Activated CD4-positive, alpha-beta T cell treated with anti-CD3 and anti-CD28 coated beads, Interleukin-10, Interleukin-2, amounts not matched to agents 100 ng/mL and 50 ng/mL, durations not matched to agents 16 hours and 8 hours (primary cell): Measurements from ENCODE around the gene GPC5.
"Not testable (repeated sequence)": the region's sequence is repeated elsewhere in the genome, so short reads cannot be mapped to it uniquely, and the experiment has no call there.

Experiments
- DNase-seq: peaks from one replicate; pipeline ENCODE4 v3.0.0-alpha.2; 2020

Gene GPC5

DNA sequence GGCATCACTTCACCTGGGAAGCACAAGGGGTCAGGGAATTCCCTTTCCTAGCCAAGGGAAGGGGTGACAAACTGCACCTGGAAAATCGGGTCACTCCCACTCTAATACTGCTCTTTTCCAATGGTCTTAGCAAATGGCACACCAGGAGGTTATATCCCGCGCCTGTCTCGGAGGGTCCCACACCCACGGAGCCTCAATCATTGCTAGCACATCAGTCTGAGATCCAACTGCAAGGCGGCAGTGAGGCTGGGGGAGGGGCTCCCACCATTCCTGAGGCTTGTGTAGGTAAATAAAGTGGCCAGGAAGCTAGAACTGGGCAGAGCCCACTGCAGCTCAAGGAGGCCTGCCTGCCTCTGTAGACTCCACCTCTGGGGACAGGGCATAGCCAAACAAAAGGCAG is 1118.5 kb downstream of the GPC5 start:
- not testable (repeated sequence) for DNase-seq

DNA sequence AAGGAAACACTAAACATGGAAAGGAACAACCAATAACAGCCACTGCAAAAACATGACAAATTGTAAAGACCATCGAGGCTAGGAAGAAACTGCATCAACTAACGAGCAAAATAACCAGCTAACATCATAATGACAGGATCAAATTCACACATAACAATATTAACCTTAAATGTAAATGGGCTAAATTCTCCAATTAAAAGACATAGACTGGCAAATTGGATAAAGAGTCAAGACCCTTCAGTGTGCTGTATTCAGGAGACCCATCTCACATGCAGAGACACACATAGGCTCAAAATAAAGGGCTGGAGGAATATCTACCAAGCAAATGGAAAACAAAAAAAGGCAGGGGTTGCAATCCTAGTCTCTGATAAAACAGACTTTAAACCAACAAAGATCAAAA is 1120.2 kb downstream of the GPC5 start:
- DNase-seq, result not testable (repeated sequence)

DNA sequence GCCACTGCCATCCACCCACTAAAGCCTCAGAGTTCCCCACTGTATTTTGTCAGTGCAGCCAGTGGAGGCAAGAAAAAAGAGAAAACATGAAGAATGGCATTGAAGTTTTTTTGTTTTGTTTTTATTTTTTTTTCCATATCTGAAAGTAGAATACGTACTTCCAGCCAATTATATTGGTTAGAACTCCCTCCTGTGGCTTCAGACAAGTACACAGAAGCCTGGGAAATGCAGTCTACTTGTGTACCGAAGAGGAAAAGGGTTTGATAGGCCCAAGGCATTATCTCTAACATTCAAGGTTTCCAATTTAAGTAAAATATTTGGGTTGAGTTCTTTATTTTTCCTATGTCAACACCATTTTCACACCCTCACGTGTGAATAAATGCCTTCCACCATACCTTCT is 1131.9 kb downstream of the GPC5 start:
- DNase-seq, result no peak

DNA sequence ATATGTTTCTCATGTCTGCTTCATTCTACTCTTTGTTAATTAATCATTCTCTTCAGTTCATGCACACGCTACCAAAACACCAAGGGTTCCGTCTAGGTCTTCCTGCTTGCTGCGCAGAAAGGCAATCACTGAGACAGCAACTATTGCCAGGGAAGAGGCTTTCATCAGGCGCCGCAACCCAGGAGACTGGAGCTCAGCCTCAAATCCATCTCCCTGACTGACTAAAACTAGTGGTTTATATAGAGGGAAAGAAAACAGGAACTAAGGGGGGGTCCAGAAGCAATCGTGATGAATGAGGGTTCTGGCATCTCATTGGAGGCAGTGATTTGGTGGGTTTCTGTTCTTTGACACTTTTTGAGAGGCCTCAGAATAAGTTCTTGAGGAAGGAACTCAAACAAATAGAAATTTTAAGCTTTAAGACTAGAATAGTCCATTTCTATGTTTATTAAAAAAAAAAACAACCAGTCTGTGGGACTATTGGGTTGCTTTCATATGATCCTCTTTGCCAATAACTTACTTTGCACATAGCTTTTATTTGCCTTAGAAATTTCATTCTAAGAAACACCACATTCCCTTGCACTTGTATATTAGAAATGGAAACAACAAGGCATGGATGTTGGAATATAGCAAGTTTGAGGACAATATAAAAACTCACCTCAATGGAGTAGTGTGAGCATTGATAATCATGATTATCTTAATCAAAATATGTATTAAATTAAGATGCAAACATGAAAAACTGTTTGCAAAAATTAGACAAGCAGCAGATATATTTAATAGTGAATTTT is 1137.0 kb downstream of the GPC5 start:
- no peak for DNase-seq

DNA sequence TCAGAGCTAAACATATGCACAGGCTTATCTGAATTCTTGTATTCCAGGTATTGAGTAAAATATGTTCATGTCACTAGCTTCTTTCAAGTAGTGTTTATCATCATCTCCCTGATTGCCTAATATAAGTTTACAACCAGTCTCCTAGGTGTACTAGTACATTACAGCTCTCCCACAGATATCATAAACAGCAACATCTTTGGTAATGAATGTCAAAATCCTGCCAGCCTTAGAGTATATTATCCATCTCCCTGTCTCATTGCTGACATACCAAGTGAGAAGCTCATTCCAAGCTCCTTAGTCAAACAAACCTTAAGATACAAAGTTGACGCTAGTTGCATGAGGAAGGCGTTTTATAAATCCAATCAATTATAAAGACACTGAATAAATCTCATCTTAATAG is 1139.0 kb downstream of the GPC5 start:
- DNase-seq, result no peak

DNA sequence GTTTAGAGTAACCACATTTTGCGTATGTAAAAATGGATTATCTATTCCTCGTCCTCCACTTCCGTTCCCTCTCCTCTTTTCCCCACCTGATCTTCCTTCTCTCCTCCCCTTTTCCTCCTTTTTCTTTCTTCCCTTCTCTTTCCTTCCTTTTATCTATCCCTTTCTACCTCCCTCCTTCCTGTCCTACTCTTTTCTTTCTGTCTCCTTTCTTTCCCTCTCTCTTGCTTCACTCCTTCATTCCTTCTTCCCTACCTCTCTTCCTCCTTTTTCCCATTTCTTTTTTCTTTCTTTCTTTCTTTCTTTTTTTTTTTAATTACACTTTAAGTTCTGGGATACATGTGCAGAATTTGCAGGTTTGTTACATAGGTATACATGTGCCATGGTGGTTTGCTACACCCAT is 1139.7 kb downstream of the GPC5 start:
- no peak for DNase-seq

DNA sequence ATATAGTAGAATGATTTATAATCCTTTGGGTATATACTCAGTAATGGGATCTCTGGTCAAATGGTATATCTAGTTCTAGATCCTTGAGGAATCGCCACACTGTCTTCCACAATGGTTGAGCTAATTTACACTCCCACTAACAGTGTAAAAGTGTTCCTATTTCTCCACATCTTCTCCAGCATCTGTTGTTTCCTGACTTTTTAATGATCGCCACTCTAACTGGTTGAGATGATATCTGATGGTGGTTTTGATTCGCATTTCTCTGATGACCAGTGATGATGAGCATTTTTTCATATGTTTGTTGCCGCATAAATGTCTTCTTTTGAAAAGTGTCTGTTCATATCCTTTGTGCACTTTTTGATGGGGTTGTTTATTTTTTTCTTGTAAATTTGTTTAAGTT is 1140.7 kb downstream of the GPC5 start:
- DNase-seq, result not testable (repeated sequence)

DNA sequence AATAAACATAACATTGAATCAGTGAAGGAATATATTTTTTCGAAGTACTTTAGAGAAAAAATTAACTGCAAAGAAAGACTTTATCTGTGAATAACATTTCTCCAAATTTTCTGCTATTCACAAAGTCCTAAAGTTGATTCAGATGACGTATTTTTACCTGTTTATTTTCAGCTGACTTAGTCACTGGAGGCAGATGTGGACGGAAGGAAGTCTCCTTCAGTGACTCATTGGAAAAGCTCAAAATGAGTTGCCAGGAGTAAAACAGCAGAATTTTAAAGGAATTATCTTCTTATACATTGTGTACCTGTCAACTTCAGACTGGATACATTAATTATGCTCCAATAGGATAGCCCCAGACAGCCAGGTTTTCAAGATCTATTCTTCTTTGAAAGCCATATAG is 1148.8 kb downstream of the GPC5 start:
- no peak for DNase-seq

DNA sequence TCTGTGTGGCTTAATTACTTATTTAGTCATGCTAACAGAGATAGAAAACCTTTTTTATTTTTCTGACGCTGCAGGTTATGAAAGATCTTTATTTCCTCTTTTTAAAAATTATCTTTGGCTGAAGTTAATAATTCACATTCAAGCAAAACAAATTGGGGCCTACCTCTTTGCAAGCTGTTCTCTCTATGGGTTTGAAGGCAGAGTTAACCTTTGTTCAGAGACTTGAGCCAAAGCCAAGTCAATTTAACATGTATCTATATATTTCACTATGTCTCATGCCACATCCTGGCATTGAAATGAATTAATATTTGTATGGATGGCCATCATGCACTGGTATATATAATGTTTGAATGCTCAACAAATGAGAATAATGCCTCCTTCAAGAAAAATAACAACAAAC is 1150.9 kb downstream of the GPC5 start:
- no peak for DNase-seq

DNA sequence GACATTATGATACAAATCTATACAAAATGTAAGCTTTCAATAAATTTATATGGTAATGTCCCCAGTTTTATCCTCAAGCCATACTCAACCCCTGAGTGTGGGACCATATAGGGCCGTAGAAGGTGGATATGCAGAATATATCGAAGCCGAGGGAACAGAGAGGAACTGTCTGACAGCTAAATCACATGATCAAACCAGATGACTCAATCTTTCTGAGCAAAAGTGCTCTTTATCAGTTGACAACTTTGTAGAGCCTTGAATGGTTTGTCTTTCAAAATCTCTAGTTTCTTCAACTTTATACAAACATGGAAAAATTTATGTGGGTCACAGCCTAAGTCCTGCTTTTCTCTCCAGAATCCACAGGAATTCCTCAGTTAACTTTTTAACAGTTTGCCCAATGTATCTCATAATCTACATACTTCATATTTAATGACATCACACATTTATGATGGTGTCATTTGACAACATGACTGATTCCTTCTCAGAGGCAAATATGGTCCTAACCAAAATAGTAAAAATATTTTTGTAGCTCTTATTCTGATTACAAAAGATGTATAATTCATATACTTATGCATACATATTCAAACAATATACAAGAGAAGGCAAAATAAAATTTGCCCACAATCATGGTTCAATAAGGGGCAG is 1155.2 kb downstream of the GPC5 start:
- DNase-seq, result no peak

DNA sequence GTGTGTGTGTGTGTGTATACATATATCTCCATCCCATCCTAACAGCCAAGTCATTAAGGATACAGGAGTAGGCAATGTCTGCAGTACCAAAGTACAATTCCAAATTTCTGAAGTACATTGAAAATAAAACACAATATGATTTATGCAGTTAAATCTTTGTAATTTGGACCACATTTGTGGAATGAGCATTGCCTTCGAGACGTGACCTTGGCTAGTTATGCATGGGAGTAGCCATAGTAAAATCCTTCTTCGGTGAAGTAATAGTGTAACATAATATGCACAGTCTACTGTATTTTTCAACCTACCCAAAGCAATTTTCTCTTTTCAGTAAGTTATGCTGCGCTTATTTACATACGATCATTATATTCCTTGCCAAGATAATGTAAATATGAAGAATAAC is 1162.5 kb downstream of the GPC5 start:
- no peak for DNase-seq

DNA sequence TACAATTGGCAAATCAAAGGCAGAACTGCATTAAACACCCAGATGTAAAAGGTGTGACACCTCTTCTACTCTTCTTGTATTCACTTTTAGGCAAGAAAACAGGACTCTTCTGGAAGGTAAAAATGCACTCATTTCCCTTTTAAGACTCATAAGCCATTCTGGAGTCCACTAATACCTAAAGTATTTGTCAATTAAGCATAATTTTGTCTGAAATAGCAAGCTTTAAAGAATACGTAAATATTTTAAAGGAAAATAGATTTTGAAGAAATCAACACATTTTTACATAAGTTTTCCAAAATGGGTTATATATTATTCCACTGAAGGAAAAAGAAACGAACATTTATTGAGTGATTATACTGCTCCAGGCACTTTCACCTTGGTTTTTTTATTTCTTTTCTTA is 1166.5 kb downstream of the GPC5 start:
- no peak for DNase-seq

DNA sequence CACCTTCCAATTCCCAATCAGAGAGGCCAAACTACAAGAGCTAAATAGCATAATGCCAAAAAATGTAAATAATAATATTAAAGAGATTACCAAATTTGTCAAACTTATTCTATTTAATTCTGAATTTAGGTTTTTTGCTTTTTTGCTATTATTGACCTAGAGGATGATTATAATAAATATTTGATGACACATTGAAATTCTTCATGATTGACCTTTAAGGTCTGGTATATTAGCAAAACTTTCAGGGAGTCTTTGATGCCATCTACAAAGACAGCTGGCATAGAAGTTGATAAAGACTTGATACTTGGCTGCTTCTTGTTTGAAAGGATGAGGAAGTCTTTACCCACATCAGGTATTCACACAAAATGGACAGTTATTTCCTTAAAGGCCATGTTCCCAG is 1168.3 kb downstream of the GPC5 start:
- DNase-seq, result no peak

DNA sequence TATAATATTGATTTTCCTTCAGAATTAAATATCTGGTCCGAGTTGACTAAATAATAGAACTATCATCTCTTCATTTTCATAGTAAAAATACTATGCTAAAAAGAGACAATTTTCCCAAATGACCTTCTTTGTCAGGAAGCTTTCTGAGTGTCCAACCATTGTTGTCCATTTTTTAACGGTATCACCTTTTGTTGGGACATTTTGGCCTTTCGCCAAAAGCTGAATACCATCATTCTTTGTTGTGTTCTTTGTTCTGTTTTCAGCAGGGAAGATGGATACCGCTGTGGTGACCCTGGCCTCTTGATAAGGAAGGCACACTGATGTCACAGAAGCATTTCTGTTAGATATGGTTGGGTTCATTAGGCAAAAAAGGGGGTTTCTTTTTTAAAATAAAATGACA is 1173.8 kb downstream of the GPC5 start:
- DNase-seq, result no peak

DNA sequence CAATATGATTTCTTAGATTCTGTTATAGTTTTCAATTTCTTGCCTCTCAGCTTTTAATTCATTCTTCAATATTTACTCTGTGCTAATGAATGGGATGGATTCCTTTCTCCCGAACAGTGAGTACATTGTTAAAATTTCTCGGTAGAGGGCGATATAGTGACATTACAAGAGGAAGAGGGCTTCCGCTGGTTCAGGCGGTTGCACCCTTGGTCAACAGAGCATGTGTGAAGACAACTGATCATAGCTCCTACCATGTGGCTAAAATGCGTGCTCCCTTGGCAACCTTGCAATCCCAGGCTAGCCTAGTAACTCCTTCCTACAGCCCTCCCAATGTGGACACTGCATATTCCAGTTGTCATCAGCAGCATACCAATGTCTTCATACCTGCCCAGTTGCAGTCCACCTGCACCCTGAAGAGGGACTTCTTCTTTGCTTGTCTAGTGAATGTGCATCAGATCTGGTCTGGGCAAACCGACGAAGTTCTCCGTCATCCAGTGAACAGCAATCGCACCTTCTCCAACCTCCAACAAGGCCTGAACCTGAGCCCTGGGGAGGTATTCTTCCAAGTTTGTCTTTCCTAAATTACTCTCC is 1175.1 kb downstream of the GPC5 start:
- no peak for DNase-seq

DNA sequence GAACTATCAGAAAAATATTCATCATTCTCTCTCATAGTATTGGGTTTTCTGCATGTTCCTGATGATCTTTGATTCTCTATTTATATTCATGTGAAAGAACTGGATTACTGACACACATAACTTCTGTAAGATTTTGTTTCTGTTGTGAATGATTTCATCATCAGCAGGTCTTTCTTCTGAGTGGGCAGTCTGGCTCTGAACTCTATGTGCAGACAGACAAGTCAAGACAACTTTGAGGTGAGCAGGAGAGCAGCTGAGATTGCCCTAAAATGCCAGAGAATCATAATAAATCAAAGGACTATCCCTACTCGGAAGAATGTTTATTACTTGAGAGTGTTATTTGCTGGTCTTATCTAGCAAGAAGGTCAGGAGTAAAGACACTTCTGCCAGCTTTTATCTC is 1176.1 kb downstream of the GPC5 start:
- DNase-seq, result no peak

DNA sequence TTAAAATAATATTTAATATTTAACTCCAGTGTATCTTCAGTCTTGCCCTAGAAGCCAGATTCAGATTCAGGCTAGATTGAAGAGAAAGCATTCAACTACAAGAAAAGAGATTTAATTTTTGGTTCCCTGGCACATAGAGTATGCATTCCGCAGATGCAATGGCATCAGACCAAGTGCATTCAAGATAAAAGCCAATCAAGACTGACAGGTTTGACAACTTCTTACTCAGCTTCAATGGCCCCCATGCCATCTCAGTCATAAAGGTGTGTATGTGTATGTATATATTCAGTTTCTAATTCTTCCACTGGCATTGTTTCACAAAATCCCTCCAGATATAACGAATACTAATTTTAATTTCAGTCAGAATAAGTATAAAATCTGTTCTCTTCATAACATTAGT is 1177.4 kb downstream of the GPC5 start:
- no peak for DNase-seq

DNA sequence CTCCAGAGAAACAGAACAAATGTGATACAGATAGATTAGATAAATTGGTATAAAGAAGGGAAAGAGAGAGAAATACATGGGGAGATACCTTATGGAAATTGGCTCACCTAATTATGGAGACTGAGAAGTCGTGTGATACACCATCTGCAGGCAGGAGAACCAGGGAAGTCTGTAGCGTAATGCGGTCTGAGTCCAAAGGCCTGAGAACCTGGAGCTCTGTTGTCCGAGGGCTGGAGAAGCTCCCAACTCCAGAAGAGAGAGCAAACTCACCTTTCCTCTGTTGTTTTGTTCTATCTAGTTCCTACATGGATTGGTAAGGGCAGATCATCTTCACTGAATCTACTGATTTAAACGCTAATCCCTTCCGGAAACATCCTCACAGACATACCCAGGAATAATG is 1179.9 kb downstream of the GPC5 start:
- no peak for DNase-seq

DNA sequence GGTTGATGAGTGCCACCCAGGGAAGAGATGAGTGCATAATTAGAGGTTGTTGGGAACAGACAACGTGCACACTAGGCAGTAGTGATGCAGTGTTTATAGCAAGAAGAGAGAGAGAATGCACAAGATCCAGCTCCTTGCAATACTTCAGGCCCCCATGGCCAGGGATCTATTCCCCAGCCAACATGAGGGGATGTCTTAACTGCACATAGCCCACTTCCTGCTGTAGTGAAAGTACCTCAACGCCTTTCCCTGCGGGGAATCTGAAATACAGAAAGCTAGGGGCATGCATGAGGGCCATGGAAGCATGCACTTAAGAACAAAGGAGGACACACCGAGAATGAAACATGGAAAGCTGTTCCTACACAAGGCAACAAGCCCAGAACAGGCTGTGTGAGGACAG is 1191.5 kb downstream of the GPC5 start:
- no peak for DNase-seq

DNA sequence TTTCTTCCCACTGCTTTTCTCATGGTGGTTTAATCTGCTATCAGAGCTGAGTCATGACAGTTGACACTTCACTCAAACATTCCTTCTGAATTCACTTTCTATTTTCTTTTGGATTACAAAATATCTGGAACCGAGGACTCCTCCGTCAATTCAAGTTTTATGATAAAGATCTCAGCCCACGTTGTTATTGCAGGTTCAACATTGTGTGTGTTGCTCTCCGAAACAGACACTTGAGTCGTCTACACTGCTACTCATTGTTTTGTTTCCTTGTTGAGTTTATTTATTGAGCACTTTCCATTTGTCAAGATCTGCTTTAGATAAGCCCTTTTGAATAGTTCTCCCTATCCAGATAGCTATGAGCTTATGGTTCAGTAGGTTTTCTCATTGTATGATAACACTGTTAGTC is 1192.1 kb downstream of the GPC5 start:
- no peak for DNase-seq

DNA sequence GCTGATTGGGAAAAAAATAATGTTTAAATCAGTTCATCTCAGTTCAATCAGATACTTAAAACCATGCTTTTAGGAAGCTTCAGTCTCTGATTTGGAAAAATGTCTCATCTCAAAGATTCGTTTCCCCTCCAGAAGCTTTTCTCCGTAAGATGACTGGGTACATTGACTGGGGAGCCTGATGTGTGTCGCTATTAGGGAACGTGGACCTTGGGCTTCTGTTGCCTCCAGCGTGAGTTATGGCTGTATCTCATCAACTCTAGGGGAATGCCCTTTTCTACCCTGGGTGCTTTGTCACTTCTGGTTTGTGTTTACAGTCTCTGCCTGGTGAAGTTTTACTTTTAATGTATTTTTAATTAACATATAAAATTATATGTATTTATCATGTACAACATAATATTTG is 1192.7 kb downstream of the GPC5 start:
- DNase-seq, result no peak

DNA sequence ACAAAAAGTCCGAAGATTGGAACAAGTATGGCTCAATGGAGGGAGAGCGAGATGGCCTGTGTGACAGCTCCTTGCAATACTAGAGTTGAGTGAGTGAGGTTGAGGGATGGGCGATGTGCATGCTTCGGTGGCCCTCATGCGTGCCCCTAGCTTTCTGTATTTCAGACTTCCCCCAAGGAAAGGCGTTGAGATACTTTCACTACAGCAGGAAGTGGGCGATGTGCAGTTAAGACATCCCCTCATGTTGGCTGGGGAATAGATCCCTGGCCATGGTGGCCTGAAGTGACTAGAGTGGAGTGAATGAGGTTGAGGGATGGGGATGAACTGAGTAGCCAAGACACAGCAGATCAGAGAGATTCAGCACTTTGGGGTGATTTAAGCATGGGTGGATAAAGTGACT is 1194.3 kb downstream of the GPC5 start:
- no peak for DNase-seq

DNA sequence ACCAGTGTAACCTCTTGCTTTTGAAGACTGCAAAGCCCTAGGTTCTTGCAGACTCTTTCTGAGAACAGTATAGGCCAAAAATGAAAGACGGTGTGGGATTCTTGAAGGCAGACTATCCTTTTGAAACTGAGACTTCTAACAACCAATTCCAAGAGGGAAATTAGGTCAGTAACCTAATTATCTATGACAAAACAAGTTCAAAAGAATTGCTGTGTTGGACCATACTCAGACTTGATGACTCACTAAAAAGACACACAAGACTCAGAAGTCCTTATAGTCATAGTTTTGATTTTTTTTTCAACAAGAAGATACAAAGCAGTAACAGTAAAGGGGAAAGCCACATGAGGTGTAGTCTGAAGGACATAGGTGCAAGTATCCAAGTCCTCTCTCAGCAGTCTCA is 1204.1 kb downstream of the GPC5 start:
- DNase-seq, result no peak

DNA sequence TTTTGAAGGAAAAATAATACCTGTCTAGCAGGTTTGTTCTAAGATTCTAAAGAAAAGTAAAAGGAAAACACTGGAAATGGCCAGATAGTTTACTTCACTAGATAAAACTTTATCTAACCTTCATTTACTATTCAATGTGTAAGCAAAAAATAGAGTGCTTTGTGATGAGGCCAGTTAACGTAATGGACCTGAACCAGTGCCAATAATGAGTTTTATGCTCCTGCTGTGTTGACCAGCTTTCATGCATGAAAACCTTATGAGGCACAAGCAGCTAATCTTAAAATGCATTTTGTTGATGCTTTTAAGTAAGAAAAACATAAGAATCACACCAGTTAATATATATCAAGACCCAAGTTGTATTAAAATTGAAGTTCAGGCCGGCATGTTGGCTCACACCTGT is 1211.0 kb downstream of the GPC5 start:
- no peak for DNase-seq

DNA sequence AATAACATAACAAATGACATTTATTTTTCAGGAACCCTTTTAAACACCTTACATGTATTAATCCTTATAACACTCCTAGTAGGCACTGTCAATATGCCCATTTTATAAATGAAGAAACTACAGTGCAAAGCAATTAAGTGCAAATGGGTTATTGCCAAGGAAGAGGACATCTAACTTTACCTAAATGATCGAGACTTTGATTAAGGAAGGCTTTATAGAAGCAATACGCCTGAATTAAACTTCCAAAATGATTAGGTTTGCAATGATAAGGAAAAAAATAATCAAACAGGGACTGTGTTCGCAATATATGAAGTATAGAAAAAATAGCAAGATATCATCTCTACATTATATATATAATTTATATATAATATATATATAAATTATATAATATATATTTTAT is 1214.5 kb downstream of the GPC5 start:
- DNase-seq, result no peak
